Hematopoietic multipotent progenitor cell treated with erythropoietin and hydrocortisone succinate and interleukin-3 and kit ligand, for 15 days (in vitro differentiated cells): ENCODE results near the gene ESR2.
"Not testable (repeated sequence)": the region's sequence is repeated elsewhere in the genome, so short reads cannot be mapped to it uniquely, and the experiment has no call there.

ENCODE experiments used
- DNase-seq: peaks from one replicate; pipeline ENCODE4 v3.0.0-alpha.2; 2015; ENCODE audit warnings: low spot score

The ESR2 gene

GRCh38 chr14:64126548-64126947 lies 167.6 kb downstream of the ESR2 start:
- DNase-seq, result no peak

GRCh38 chr14:64125270-64125669 lies 168.9 kb downstream of the ESR2 start:
- DNase-seq, result no peak

- no peak for DNase-seq
Measured at GRCh38 chr14:64123241-64123822, 170.8 kb downstream of the ESR2 start.

- DNase-seq, result no peak
Measured at GRCh38 chr14:64119980-64120379, 174.2 kb downstream of the ESR2 start.

GRCh38 chr14:64119500-64119899 lies 174.7 kb downstream of the ESR2 start:
- DNase-seq, result no peak

GRCh38 chr14:64118892-64119291 lies 175.3 kb downstream of the ESR2 start:
- no peak for DNase-seq

- DNase-seq, result not testable (repeated sequence)
Measured at GRCh38 chr14:64118403-64118742, 175.8 kb downstream of the ESR2 start.

GRCh38 chr14:64117671-64118402 lies 176.3 kb downstream of the ESR2 start:
- no peak for DNase-seq

GRCh38 chr14:64115401-64115800 lies 178.8 kb downstream of the ESR2 start:
- no peak for DNase-seq

- no peak for DNase-seq
Measured at GRCh38 chr14:64114796-64115195, 179.4 kb downstream of the ESR2 start.

GRCh38 chr14:64114166-64114565 lies 180.0 kb downstream of the ESR2 start:
- no peak for DNase-seq

- DNase-seq, result no peak
Measured at GRCh38 chr14:64112867-64113678, 181.1 kb downstream of the ESR2 start.

- DNase-seq, result no peak
Measured at GRCh38 chr14:64110802-64111201, 183.4 kb downstream of the ESR2 start.

- no peak for DNase-seq
Measured at GRCh38 chr14:64109819-64110554, 184.2 kb downstream of the ESR2 start.

- DNase-seq, result no peak
Measured at GRCh38 chr14:64107438-64107837, 186.7 kb downstream of the ESR2 start.

- no peak for DNase-seq
Measured at GRCh38 chr14:64098120-64098519, 196.1 kb downstream of the ESR2 start.

GRCh38 chr14:64095620-64096019 lies 198.6 kb downstream of the ESR2 start:
- no peak for DNase-seq

- no peak for DNase-seq
Measured at GRCh38 chr14:64092940-64093339, 201.2 kb downstream of the ESR2 start.

- DNase-seq, result no peak
Measured at GRCh38 chr14:64092338-64092737, 201.8 kb downstream of the ESR2 start.

- no peak for DNase-seq
Measured at GRCh38 chr14:64091217-64091616, 203.0 kb downstream of the ESR2 start.

GRCh38 chr14:64089920-64090319 lies 204.3 kb downstream of the ESR2 start:
- no peak for DNase-seq

GRCh38 chr14:64088647-64088964 lies 205.6 kb downstream of the ESR2 start:
- no peak for DNase-seq

- DNase-seq, result no peak
Measured at GRCh38 chr14:64082837-64083236, 211.3 kb downstream of the ESR2 start.
